HG02943 (cell line): ENCODE data around the gene IGBP1.
"Not testable (repeated sequence)": the region's sequence is repeated elsewhere in the genome, so short reads cannot be mapped to it uniquely, and the experiment has no call there.

ENCODE experiments used
- ATAC-seq: cut with Tn5 transposase; IDR thresholded peaks from one replicate; pipeline ENCODE4 v1.9.1; 2021; ENCODE audit warnings: mild to moderate bottlenecking, low read depth, moderate library complexity; ENCODE audit not compliant: unreplicated experiment

Gene IGBP1

GRCh38 chrX:70133303-70134115, at the start of gene IGBP1:
TSS of gene IGBP1 (plus strand) at chrX:70133447. CDS start at chrX:70133948, 501 bp downstream.
- ATAC-seq = peak; percentile 85

DNA sequence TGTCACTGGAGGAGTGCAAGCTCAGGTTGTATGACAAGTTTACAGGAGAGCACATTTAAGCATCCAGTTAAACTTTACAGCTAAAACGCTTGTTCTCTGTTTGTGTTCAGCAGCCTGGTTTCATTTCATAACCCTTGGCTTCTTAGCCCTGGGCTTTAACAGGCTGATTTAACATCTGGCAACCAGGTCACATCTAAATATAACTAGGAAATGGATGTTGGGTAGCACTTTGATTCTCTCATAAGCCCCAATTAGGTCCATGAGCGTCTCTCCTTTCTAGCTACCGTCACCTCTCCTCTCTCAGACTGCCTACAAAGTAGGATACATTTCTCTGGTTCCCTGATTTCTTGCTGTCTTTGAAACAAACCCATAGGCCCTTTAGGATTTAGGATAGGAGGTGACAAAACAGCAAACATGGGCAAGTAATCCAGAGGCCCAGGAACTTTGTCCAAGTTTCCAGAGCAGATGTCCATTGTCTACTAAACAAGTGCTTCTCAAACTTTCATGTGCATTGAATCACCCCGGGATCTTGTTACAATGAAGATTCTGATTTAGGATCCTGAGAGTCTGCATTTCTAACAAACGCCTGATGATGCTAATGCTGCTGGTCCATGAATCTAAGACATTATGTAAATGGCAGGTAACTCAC, 48.5 kb upstream of the IGBP1 start:
- no peak for ATAC-seq

GRCh38 chrX:70087857-70088630, 45.2 kb upstream of the IGBP1 start:
- no peak for ATAC-seq

DNA sequence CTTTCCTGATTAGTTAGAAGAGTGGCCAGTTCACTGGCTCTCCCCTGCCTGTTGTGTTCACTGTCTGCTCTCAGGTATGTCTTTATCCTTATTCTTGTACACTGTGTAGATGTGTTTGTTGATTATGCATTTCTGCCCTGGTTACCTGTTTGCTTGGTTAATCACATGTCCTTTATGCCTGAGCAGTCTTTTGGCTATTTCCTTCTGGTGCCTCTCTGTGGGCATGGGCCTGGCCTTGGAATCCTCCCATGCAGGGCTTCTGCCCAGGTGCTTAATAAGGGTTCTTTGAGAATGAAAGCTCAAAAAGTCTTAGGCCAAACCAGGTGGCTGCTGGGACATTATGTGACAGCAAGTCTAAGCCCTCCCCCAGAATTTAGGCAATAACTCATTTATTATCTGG, 44.5 kb upstream of the IGBP1 start:
- ATAC-seq = no peak

GRCh38 chrX:70089604-70090297, 43.5 kb upstream of the IGBP1 start:
- ATAC-seq = no peak

DNA sequence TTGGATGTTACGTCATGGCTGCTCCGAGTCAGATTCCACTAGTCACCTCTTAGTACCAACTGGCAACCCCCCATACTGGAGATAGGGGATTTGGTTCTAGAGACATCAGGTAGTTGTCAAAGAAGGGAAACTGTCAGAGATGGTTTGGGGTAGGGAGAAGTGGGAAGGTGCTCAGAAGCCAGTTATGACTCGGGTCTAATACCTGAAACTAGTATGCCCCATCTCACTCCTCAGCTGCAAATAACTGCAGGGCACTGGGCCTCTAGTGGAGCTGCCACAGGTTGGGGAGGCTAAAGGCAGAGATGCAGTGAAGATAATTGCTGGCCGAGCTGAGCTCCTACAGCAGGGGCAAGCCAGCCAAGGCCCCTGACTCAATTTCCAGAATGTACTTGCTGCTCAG, 41.0 kb upstream of the IGBP1 start:
- ATAC-seq = no peak

GRCh38 chrX:70096052-70096451, 37.2 kb upstream of the IGBP1 start:
- ATAC-seq = no peak

DNA sequence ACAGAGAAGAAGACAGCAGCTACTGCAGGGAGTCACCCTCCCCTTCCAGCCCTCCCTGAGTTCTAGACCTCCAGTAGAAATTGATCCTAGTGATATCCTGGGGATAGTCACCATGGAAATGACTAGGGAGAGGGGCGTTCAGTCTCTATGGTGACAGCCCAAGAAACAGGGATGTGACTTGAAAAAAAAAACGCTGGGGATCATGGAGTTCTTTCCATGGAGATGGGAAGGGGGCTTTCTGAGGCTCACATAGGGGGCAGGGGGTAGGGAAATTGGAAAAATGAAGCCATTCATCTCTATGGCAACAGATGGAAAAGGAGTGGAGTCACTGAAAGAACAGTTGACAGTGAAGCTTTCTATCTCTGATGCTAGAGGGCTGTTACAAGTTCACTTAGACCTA, 28.0 kb upstream of the IGBP1 start:
- ATAC-seq = no peak

- ATAC-seq = not testable (repeated sequence)
Measured at GRCh38 chrX:70111436-70112026, 21.7 kb upstream of the IGBP1 start.

- ATAC-seq = no peak
Measured at GRCh38 chrX:70117738-70118137, 15.5 kb upstream of the IGBP1 start.

- ATAC-seq = not testable (repeated sequence)
Measured at GRCh38 chrX:70123014-70123413, 10.2 kb upstream of the IGBP1 start.

GRCh38 chrX:70124678-70125077, 8.6 kb upstream of the IGBP1 start:
- no peak for ATAC-seq

DNA sequence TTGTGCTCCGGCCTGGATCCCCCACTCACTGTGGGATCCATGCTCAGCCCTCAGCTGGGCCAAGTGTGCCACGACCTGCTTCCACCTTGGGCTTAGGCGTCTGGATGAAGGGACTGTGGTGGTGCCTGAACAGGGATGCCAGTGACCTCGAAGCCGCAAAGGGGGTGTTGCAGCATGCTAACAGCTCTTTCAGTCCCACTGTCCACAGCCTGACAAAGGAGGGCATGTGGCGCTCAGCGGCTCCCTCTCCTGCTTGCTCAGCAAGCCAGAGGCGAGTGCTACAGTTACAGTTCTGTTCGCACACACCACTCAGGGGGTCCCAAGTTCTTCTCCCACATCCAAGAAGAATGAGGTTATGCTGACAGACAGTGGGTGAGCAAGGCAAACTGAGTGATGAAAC, 5.2 kb upstream of the IGBP1 start:
- ATAC-seq = no peak

DNA sequence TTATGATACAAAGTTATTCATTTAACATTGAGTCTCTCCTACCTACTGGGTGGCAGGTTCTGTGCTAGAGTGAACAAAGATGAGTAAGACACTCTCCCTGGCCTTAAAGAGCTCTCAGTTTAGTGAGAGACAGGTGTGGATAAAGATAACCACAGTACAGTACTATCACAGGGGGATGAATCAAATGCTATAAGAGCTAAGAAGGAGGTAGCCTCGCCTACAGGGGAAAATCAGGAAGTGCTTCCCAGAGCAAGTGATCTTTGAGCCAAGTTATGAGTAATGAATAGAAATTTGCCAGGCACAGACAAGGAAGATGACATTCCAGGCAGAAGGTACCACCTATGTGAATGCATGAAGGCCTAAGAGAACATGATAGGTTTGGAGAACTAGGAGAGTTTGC, 3.4 kb upstream of the IGBP1 start:
- ATAC-seq = no peak

DNA sequence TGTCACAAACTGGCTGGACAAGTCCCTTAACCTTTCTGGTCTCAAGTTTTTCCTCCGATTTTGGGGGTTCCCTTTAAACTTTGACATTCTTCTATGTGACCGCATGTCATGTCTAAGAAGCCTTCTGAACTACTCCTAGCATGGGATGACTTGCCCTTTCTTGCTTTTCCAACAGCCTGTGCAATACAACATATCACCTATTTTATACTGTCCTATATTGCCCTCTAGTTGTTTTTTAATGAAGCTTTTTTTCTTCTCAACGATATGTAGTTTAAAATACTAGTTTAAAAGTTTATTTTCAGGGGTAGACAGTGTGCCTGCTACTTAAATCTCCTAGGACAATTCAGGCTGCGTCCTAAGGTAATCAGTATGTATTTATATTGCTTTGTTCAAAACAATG, 1.0 kb upstream of the IGBP1 start:
- no peak for ATAC-seq

DNA sequence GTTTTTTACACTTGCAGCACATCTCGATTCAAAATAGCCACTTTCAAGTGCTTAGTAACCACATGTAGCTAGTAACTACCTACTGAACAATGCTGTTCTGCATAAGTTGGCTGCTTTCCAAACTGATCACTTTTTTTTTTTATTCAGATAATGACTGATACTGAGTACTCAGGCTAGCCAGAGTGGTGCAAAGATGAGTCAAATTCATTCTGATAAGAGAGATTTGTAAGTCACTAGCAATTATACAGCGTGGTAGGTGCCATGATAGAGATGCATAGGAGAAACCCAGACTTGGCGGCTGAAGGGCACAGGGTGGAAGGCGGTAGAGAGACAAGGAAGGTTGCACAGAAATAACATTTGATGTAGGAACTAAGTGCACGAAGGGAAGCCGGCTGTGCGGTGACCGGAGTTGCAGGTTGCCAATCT, 357 bp upstream of the IGBP1 start:
- no peak for ATAC-seq

GRCh38 chrX:70134116-70134477, 850 bp downstream of the IGBP1 start:
- ATAC-seq = peak; percentile 16

DNA sequence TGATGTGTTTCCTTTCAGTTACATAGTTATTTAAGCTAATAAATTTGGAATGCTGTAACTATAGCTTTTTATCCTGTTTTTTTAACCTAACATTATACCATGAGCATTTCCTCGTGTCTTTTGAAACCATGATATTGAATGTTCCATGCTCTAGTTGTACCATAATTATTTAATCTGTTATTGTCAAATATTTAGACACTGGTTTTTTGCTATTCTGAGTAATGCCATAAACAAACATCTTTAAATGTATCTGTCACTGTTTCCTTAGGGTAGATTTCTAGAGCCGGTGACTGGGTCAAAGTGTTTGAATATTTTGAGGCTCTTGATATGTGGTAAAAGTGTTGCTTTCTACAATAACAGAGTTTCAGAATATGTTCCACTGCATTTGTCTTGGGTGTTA, 5.4 kb downstream of the IGBP1 start:
- no peak for ATAC-seq

DNA sequence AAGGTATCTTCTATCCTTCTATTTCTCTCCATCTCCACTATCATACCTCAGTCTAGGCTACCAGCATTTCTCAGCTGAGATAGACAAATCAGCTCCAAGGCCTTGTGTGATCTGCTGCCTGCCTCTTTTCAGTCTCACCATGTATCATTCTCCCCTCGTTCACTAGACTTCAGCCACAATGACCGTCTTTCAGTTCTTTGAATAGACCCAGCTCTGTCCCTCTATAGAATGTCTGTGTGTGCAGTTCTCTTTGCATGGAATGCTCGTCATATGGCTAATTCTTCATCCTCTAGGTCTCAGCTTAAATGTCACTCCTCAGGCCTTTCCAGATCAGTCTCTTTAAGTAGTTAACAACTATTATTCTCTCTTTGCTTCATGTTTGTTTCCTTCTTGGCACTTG, 6.5 kb downstream of the IGBP1 start:
- no peak for ATAC-seq

GRCh38 chrX:70141373-70141772, 8.1 kb downstream of the IGBP1 start:
- ATAC-seq = no peak
